CD14-positive monocyte (primary cell): ENCODE data around the gene SUPT5H. TPM values are rescaled to one million over a fixed set of nuclear protein-coding genes. Genes with fewer than 3 reads are reported as not detected.
"Not testable (repeated sequence)": the region's sequence is repeated elsewhere in the genome, so short reads cannot be mapped to it uniquely, and the experiment has no call there.

Source experiments
- DNase-seq, 3 donors: peaks; one replicate each; pipeline ENCODE4 v3.0.0-alpha.2; 2011 to 2022
- H2AFZ ChIP-seq: 2 replicates; pipeline ENCODE4 v1.6.0; 2012; ENCODE audit warnings: mild to moderate bottlenecking, low read depth, low read length, inconsistent platforms; ENCODE audit not compliant: insufficient read depth, poor library complexity, severe bottlenecking
- H3K27ac ChIP-seq, 2 donors: 1 replicate in 1 of 2; 2 replicates in 1 of 2; pipeline ENCODE4 v1.5.1; 2012 to 2013; ENCODE audit warnings: low read length in 2 of 2, control low read depth in 1 of 2, inconsistent platforms in 1 of 2, low read depth in 1 of 2, mild to moderate bottlenecking in 1 of 2
- H3K27me3 ChIP-seq, 2 donors: one replicate each; pipeline versions ENCODE4 v1.6.0 to v1.6.1; 2011 to 2013; ENCODE audit warnings: low read length in 2 of 2; ENCODE audit not compliant: control insufficient read depth in 2 of 2, insufficient read depth in 2 of 2
- H3K36me3 ChIP-seq, 2 donors: replicated peaks in 1 of 2; 1 replicate in 1 of 2; 2 replicates in 1 of 2; pipeline versions ENCODE4 v1.5.1 to v1.6.1; 2012 to 2013; ENCODE audit warnings: low read length in 2 of 2, control low read depth in 1 of 2, inconsistent platforms in 1 of 2, mild to moderate bottlenecking in 1 of 2; ENCODE audit not compliant: insufficient read depth in 2 of 2, control insufficient read depth in 1 of 2
- H3K4me1 ChIP-seq, 2 donors: 1 replicate in 1 of 2; 2 replicates in 1 of 2; pipeline versions ENCODE4 v1.5.1 to v1.6.1; 2012 to 2013; ENCODE audit warnings: low read length in 2 of 2, control low read depth in 1 of 2, inconsistent platforms in 1 of 2, mild to moderate bottlenecking in 1 of 2, moderate library complexity in 1 of 2; ENCODE audit not compliant: insufficient read depth in 2 of 2, control insufficient read depth in 1 of 2
- H3K4me2 ChIP-seq: replicated peaks from 2 replicates; pipeline ENCODE3; 2012; ENCODE audit warnings: low read length, moderate library complexity, mild to moderate bottlenecking; ENCODE audit not compliant: poor library complexity, severe bottlenecking; ENCODE audit errors: extremely low read depth
- H3K4me3 ChIP-seq, 3 experiments: fragments of 200-600 bp in 1 of 3; sonication (generic) in 1 of 3; replicated peaks in 1 of 3; 1 replicate in 2 of 3; 2 replicates in 1 of 3; pipeline ENCODE4 v1.5.1; 2011 to 2013; ENCODE audit warnings: low read length in 3 of 3, mild to moderate bottlenecking in 3 of 3, control low read depth in 2 of 3, low read depth in 2 of 3, inconsistent platforms in 1 of 3, moderate library complexity in 1 of 3
- H3K79me2 ChIP-seq: 2 replicates; pipeline ENCODE4 v1.6.0; 2012; ENCODE audit warnings: mild to moderate bottlenecking, control low read depth, inconsistent platforms, low read length, moderate library complexity; ENCODE audit not compliant: insufficient read depth
- H3K9ac ChIP-seq: 2 replicates; pipeline ENCODE4 v1.6.0; 2017; ENCODE audit warnings: low read length, mild to moderate bottlenecking; ENCODE audit not compliant: insufficient read depth, poor library complexity, severe bottlenecking
- H3K9me3 ChIP-seq, 2 donors: replicated peaks in 1 of 2; 1 replicate in 1 of 2; 2 replicates in 1 of 2; pipeline versions ENCODE4 v1.5.1 to v1.6.1; 2012 to 2013; ENCODE audit warnings: low read length in 2 of 2, control low read depth in 1 of 2; ENCODE audit not compliant: control insufficient read depth in 1 of 2, insufficient read depth in 1 of 2
- H4K20me1 ChIP-seq: 2 replicates; pipeline ENCODE4 v1.6.0; 2012; ENCODE audit warnings: mild to moderate bottlenecking, low read length, control low read depth, moderate library complexity; ENCODE audit not compliant: insufficient read depth
- H3K27ac Mint-ChIP-seq, 7 donors: one replicate each; pipeline ENCODE4 v1.8.0; 2020; ENCODE audit warnings: mild to moderate bottlenecking in 7 of 7, mixed read lengths in 7 of 7, moderate library complexity in 6 of 7, inconsistent platforms in 2 of 7
- H3K27me3 Mint-ChIP-seq, 3 donors: one replicate each; pipeline ENCODE4 v1.8.0; 2021 to 2022; ENCODE audit warnings: low read depth in 3 of 3, mild to moderate bottlenecking in 3 of 3, mixed read lengths in 3 of 3, moderate library complexity in 3 of 3, inconsistent platforms in 1 of 3
- H3K36me3 Mint-ChIP-seq, 2 donors: one replicate each; pipeline ENCODE4 v1.8.0; 2020; ENCODE audit warnings: mixed read lengths in 2 of 2, inconsistent platforms in 1 of 2, mild to moderate bottlenecking in 1 of 2
- H3K4me1 Mint-ChIP-seq: one replicate; pipeline ENCODE4 v1.8.0; 2020; ENCODE audit warnings: mild to moderate bottlenecking, mixed read lengths
- H3K4me3 Mint-ChIP-seq, 2 donors: one replicate each; pipeline ENCODE4 v1.8.0; 2020; ENCODE audit warnings: mild to moderate bottlenecking in 2 of 2, mixed read lengths in 2 of 2, moderate library complexity in 1 of 2
- H3K9me3 Mint-ChIP-seq, 7 donors: one replicate each; pipeline ENCODE4 v1.8.0; 2020 to 2022; ENCODE audit warnings: mixed read lengths in 7 of 7, mild to moderate bottlenecking in 6 of 7, moderate library complexity in 6 of 7, inconsistent platforms in 2 of 7
- WGBS: methylation state at CpG from one replicate; pipeline ENCODE4 v1.1.5; 2013; ENCODE audit warnings: missing lambda C conversion rate; ENCODE audit not compliant: insufficient coverage; 5-methylcytosine and 5-hydroxymethylcytosine counted together
- intact Hi-C, 2 donors: fragments of 100-400 bp; cut with micrococcal nuclease; formaldehyde crosslinking; loops; one replicate each; pipeline versions ENCODE4 v1.15.0 to v1.15.1; 2023
- polyA plus RNA-seq, 3 donors: library from polyadenylated mRNA; depleted of rRNA in 1 of 3; unstranded in 2 of 3; stranded (reverse) in 1 of 3; fragments of 300-500 nt in 2 of 3; fragments of >200 nt in 1 of 3; fragmentation: Illumina TruSeq in 2 of 3; gene quantifications; 1 replicate in 2 of 3; 2 replicates in 1 of 3; pipeline ENCODE4 v1.2.3, GENCODE V29; 2012 to 2021
- TF ChIP-seq, protein P1 (sequence below): fragments of 200-600 bp; IDR thresholded peaks from one replicate; pipeline ENCODE4 v1.8.0; 2022; ENCODE audit warnings: antibody characterized with exemption, mild to moderate bottlenecking

SUPT5H gene
- polyA plus RNA-seq, 3 donors: 43.6 to 83.2 (median 50.7) TPM

DNA sequence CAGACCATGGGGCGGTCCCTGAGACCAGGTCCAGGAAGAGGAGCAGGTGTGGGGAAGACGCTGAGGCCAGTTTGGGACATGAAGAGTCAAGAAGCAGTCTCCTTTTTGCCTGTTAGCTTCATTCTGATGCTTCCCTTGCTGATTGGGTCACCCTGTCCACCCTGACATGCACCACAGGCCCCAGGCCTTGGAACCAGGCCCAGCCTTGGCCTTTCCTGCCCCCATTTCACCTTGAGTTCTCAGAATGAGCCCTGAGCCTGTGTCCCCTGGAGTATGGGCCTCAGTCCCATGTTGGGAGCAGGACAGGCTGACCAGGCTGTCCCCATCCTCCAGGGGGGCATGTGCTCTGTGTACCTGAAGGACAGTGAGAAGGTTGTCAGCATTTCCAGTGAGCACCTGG lies 30.4 kb downstream of the SUPT5H start:
- Histone ChIP-seq H3K9me3 (no peaks in the 10 kb centered on the region), H3K4me3 (no peak overlapping the region), H3K79me2 (peaks cover under 1% of the 10 kb centered on the region), H3K4me2 (no peak overlapping the region), H2AFZ (no peak overlapping the region), H3K36me3 (peaks cover 54 to 62% of the 10 kb centered on the region in 2 donors), H4K20me1 (peaks cover 12% of the 10 kb centered on the region), H3K27me3 (no peaks in the 10 kb centered on the region), H3K27ac (no peak overlapping the region), H3K9ac (no peak overlapping the region), H3K4me1 (peaks cover 7 to 9% of the 10 kb centered on the region in 2 donors)
- Mint-ChIP-seq H3K27me3 (peaks cover 0 to 2% (median 0%) of the 10 kb centered on the region in 3 donors), H3K27ac (peak overlapping the region in 2 of 7 donors; percentile 32 to 77), H3K36me3 (peaks cover 53 to 67% of the 10 kb centered on the region in 2 donors), H3K9me3 (no peaks in the 10 kb centered on the region), H3K4me1 (peaks cover 11% of the 10 kb centered on the region), H3K4me3 (no peak overlapping the region)
- DNase-seq: no peak
- 100% methylated on average over 1 of the region's 2 CpGs for WGBS
- intact Hi-C loops: no loop called here
- TF ChIP-seq, protein P1, sequence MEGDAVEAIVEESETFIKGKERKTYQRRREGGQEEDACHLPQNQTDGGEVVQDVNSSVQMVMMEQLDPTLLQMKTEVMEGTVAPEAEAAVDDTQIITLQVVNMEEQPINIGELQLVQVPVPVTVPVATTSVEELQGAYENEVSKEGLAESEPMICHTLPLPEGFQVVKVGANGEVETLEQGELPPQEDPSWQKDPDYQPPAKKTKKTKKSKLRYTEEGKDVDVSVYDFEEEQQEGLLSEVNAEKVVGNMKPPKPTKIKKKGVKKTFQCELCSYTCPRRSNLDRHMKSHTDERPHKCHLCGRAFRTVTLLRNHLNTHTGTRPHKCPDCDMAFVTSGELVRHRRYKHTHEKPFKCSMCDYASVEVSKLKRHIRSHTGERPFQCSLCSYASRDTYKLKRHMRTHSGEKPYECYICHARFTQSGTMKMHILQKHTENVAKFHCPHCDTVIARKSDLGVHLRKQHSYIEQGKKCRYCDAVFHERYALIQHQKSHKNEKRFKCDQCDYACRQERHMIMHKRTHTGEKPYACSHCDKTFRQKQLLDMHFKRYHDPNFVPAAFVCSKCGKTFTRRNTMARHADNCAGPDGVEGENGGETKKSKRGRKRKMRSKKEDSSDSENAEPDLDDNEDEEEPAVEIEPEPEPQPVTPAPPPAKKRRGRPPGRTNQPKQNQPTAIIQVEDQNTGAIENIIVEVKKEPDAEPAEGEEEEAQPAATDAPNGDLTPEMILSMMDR: no peak

DNA sequence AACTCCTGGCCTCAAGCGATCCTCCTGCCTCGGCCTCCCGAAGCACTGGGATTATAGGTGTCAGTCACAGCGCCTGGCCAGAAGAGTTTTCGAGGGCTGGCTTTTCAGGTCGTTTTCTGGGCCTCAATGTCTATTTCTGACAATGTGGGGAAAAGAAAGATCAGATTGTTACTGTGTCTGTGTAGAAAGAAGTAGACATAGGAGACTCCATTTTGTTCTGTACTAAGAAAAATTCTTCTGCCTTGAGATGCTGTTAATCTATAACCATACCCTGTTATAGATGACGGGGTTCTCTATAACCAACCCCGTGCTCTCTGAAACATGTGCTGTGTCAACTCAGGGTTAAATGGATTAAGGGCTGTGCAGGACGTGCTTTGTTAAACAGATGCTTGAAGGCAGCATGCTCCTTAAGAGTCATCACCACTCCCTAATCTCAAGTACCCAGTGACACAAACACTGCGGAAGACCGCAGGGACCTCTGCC lies 34.0 kb downstream of the SUPT5H start:
- Histone ChIP-seq H3K36me3 (peaks cover 18 to 36% of the 10 kb centered on the region in 2 donors), H2AFZ (peak overlapping the region; percentile 94), H3K79me2 (peaks cover 15% of the 10 kb centered on the region), H3K4me3 (peak overlapping the region in 1 of 3 experiments; percentile 85), H3K4me2 (peak overlapping the region; percentile 95), H3K4me1 (peaks cover 19% of the 10 kb centered on the region in 2 donors)
- H3K4me1 Mint-ChIP-seq: peaks cover 22% of the 10 kb centered on the region
- H3K27ac ChIP-seq, H3K9ac ChIP-seq, H3K9me3 Mint-ChIP-seq, H4K20me1 ChIP-seq, H3K27me3 ChIP-seq, DNase-seq, intact Hi-C loops, H3K9me3 ChIP-seq, H3K27me3 Mint-ChIP-seq: not testable (repeated sequence)
- 98% methylated on average over 5 of the region's 11 CpGs for WGBS
- H3K36me3 Mint-ChIP-seq: peaks cover 29 to 42% of the 10 kb centered on the region in 2 donors
- peak overlapping the region; percentile 87 to 96 for H3K4me3 Mint-ChIP-seq
- H3K27ac Mint-ChIP-seq: peak overlapping the region; percentile 87 to 98 (median 95)
